HCT116 (cell line): ENCODE data around the gene FHOD3.

ENCODE experiments used
- EZH2 ChIP-seq: fragments of 200-600 bp; sonication (generic); IDR thresholded peaks from 2 replicates; pipeline ENCODE4 v1.6.1; 2017; ENCODE audit warnings: antibody characterized with exemption, mixed run types
- EZH2phosphoT487 ChIP-seq: fragments of 200-600 bp; IDR thresholded peaks from 2 replicates; pipeline ENCODE4 v1.6.1; 2018; ENCODE audit warnings: antibody characterized with exemption, borderline replicate concordance
- JUND ChIP-seq: IDR thresholded peaks from 2 replicates; pipeline ENCODE4 v1.6.1; 2012
- POLR2A ChIP-seq: IDR thresholded peaks from 2 replicates; pipeline ENCODE4 v1.7.0; 2011; ENCODE audit warnings: borderline replicate concordance; ENCODE audit not compliant: insufficient read depth, insufficient read length; ENCODE audit errors: extremely low read depth
- POLR2AphosphoS5 ChIP-seq: IDR thresholded peaks from 2 replicates; pipeline ENCODE4 v1.6.1; 2011; ENCODE audit warnings: mild to moderate bottlenecking, low read depth, low read length, moderate library complexity
- RAD21 ChIP-seq: IDR thresholded peaks from 2 replicates; pipeline ENCODE4 v1.6.1; 2012; ENCODE audit warnings: low read depth, mild to moderate bottlenecking
- SP1 ChIP-seq: IDR thresholded peaks from 2 replicates; pipeline ENCODE4 v1.6.1; 2012; ENCODE audit warnings: low read depth
- YY1 ChIP-seq: IDR thresholded peaks from 2 replicates; pipeline ENCODE4 v1.6.1; 2011; ENCODE audit warnings: low read length, low read depth, moderate library complexity, mild to moderate bottlenecking; ENCODE audit not compliant: insufficient replicate concordance; ENCODE audit errors: extremely low read depth
- ZFX ChIP-seq: fragments of 450-650 bp; IDR thresholded peaks from 2 replicates; pipeline ENCODE4 v1.6.1; 2017
- ZNF274 ChIP-seq: fragments of 200-500 bp; sonication (Bioruptor generic); IDR thresholded peaks from 2 replicates; pipeline ENCODE4 v1.6.1; 2014; ENCODE audit warnings: mild to moderate bottlenecking, low read depth, low read length, inconsistent platforms
- TF ChIP-seq, protein P1 (sequence below), 3 experiments: fragments of 200-600 bp in 1 of 3; sonication (generic) in 1 of 3; IDR thresholded peaks in 2 of 3; conservative IDR thresholded peaks in 1 of 3; 2 replicates each; pipeline ENCODE4 v1.5.1; 2012 to 2017; ENCODE audit warnings: low read depth in 2 of 3, low read length in 2 of 3, antibody characterized with exemption in 1 of 3, borderline replicate concordance in 1 of 3, control low read depth in 1 of 3, mild to moderate bottlenecking in 1 of 3, mixed read lengths in 1 of 3, mixed run types in 1 of 3, moderate library complexity in 1 of 3; ENCODE audit not compliant: insufficient read depth in 1 of 3
- TF ChIP-seq, protein P2 (sequence below): IDR thresholded peaks from 2 replicates; pipeline ENCODE4 v1.6.1; 2011; ENCODE audit warnings: mild to moderate bottlenecking, low read length, moderate library complexity; ENCODE audit not compliant: insufficient replicate concordance; ENCODE audit errors: extremely low read depth
- TF ChIP-seq, protein P3 (sequence below): IDR thresholded peaks from 2 replicates; pipeline ENCODE4 v1.6.1; 2012; ENCODE audit warnings: low read depth
- TF ChIP-seq, protein P4 (sequence below): IDR thresholded peaks from 2 replicates; pipeline ENCODE4 v1.6.1; 2012

DNA sequence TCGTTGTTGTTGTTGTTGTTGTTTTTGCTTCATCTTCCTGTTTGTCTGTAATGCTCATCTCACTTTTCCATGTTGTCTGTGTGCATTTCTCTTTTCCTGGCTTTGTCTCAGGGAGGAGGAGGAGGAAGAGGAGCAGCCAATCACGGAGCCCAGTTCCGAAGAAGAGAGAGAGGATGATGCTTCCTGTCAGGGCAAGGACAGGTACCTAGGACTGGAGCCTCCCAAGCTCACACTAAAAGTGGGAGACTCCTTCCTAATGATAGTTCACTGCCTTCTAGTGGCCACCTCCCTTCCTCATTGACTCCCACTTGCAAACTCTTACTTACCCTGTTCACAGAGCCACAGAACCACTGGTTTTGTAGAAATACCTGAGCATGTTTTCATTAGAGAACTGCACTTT is 351.7 kb downstream of the FHOD3 start:
- TF ChIP-seq, protein P1, sequence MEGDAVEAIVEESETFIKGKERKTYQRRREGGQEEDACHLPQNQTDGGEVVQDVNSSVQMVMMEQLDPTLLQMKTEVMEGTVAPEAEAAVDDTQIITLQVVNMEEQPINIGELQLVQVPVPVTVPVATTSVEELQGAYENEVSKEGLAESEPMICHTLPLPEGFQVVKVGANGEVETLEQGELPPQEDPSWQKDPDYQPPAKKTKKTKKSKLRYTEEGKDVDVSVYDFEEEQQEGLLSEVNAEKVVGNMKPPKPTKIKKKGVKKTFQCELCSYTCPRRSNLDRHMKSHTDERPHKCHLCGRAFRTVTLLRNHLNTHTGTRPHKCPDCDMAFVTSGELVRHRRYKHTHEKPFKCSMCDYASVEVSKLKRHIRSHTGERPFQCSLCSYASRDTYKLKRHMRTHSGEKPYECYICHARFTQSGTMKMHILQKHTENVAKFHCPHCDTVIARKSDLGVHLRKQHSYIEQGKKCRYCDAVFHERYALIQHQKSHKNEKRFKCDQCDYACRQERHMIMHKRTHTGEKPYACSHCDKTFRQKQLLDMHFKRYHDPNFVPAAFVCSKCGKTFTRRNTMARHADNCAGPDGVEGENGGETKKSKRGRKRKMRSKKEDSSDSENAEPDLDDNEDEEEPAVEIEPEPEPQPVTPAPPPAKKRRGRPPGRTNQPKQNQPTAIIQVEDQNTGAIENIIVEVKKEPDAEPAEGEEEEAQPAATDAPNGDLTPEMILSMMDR (IDR thresholded peaks at IDR 0.05 in 2 of 3, conservative IDR thresholded peaks at IDR 0.05 in 1 of 3; ENCODE audit: borderline replicate concordance in 1 of 3, insufficient read depth in 1 of 3, low read depth in 2 of 3, low read length in 2 of 3): no peak; a peak in 1 of 6 replicates
- TF ChIP-seq YY1 (no peak), EZH2 (no peak), POLR2A (no peak), RAD21 (no peak), POLR2AphosphoS5 (no peak), EZH2phosphoT487 (no peak), SP1 (no peak), JUND (no peak), ZNF274 (no peak), ZFX (no peak)
- TF ChIP-seq, protein P2, sequence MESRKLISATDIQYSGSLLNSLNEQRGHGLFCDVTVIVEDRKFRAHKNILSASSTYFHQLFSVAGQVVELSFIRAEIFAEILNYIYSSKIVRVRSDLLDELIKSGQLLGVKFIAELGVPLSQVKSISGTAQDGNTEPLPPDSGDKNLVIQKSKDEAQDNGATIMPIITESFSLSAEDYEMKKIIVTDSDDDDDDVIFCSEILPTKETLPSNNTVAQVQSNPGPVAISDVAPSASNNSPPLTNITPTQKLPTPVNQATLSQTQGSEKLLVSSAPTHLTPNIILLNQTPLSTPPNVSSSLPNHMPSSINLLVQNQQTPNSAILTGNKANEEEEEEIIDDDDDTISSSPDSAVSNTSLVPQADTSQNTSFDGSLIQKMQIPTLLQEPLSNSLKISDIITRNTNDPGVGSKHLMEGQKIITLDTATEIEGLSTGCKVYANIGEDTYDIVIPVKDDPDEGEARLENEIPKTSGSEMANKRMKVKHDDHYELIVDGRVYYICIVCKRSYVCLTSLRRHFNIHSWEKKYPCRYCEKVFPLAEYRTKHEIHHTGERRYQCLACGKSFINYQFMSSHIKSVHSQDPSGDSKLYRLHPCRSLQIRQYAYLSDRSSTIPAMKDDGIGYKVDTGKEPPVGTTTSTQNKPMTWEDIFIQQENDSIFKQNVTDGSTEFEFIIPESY: no peak
- TF ChIP-seq, protein P3, sequence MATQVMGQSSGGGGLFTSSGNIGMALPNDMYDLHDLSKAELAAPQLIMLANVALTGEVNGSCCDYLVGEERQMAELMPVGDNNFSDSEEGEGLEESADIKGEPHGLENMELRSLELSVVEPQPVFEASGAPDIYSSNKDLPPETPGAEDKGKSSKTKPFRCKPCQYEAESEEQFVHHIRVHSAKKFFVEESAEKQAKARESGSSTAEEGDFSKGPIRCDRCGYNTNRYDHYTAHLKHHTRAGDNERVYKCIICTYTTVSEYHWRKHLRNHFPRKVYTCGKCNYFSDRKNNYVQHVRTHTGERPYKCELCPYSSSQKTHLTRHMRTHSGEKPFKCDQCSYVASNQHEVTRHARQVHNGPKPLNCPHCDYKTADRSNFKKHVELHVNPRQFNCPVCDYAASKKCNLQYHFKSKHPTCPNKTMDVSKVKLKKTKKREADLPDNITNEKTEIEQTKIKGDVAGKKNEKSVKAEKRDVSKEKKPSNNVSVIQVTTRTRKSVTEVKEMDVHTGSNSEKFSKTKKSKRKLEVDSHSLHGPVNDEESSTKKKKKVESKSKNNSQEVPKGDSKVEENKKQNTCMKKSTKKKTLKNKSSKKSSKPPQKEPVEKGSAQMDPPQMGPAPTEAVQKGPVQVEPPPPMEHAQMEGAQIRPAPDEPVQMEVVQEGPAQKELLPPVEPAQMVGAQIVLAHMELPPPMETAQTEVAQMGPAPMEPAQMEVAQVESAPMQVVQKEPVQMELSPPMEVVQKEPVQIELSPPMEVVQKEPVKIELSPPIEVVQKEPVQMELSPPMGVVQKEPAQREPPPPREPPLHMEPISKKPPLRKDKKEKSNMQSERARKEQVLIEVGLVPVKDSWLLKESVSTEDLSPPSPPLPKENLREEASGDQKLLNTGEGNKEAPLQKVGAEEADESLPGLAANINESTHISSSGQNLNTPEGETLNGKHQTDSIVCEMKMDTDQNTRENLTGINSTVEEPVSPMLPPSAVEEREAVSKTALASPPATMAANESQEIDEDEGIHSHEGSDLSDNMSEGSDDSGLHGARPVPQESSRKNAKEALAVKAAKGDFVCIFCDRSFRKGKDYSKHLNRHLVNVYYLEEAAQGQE: no peak
- TF ChIP-seq, protein P4, sequence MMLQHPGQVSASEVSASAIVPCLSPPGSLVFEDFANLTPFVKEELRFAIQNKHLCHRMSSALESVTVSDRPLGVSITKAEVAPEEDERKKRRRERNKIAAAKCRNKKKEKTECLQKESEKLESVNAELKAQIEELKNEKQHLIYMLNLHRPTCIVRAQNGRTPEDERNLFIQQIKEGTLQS: no peak
